Erythroblast (primary cell): ENCODE results near the gene HNRNPLL.

Experiments used
- GATA1 ChIP-seq: IDR thresholded peaks from 2 replicates; pipeline ENCODE4 v1.6.1; 2011; ENCODE audit warnings: low read depth, mild to moderate bottlenecking, control low read depth, low read length, moderate library complexity
- POLR2A ChIP-seq: IDR thresholded peaks from 2 replicates; pipeline ENCODE4 v1.6.1; 2011; ENCODE audit warnings: mild to moderate bottlenecking, low read length

GRCh38 chr2:38590053-38590452 is 12.7 kb downstream of the HNRNPLL start:
- no peak for TF ChIP-seq POLR2A
- TF ChIP-seq GATA1, result no peak
